ENCODE results near the gene RPS15A. TPM values are rescaled to one million over a fixed set of nuclear protein-coding genes. Genes with fewer than 3 reads are reported as not detected.
"Not testable (repeated sequence)": the region's sequence is repeated elsewhere in the genome, so short reads cannot be mapped to it uniquely, and the experiment has no call there.

Gene RPS15A
- total RNA-seq, 1 donor from 2014 or later: 1,015 TPM

DNA sequence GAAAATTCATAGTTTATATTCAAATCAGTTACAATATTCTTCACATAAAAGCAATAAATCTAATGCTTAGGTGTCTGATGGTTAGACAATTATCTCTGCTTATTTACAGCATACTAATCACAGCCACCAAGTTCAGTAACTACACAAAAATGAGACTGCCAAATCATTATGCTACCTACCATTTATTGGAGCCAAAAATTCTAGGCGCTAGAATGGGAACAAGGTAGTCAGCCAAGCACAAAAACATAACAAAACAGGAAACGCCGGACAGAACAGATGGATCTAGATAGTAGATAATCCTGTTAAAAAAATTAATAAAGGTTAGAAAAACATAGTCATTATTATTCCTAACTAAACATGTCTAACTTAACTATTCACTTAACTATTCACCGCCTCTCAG is 7.6 kb upstream of the RPS15A start:
- no peak for DNase-seq (ENCODE audit: low spot score)

DNA sequence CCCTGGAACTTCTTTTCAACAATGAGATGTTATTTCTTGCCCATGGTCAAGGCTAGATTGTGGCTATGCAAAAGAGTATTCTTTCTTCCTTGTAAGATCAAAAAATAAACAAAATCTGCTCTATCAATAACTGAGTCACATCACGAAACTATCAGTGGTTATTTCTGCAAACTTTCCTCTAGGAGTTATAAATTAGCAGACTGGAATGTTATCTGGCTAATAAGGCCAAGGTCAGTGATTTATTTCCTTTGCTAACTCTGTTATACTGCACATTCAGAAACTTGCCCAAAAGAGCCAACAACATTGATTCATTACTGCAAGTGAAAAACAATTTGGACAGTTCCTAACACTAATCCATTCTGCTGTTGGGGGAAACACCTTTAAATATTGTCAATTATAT is 6.2 kb upstream of the RPS15A start:
- DNase-seq (ENCODE audit: low spot score): no peak

DNA sequence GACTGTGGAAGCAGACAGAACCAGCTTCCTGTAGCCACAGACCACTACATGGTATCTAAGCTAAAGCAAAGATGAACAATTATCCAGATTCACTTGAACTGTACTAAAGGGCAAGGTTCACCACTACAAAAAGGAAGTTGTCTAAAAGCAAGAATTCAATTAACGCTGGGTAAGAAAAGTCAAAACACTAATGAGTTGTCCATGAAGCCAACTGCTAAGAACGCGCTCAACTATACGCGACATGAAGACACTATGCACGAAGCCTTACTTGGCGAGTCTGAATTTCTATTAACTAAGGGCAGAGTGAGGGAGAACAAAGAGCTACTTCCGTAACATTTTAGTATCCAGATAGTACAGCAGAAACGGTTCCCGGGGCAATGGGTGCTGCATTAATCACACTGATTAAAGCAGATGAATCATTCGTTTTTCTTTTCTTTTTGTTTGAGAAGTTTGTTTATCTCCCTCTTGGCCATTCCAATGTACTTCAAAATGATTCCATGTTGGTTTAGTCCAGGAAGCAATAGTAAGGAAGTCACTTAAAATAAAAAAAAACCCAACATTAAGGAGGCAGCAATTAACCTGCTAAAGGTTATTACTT is 2.8 kb upstream of the RPS15A start:
- DNase-seq (ENCODE audit: low spot score): no peak

DNA sequence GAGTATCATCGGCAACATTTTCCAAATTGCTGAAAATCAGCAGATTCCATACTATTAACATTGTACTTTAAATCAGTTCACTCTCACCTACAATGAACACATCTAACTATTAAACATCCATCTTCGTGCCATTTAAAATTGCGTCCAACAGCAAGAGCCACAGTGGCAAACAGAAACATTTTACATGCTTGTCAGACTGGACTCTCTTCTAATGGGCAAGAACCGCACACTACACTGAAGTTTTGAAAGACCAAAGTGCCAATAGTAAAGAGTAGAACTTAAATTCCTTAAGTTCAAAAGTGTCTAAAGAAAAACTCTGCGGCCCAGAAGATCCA is 652 bp downstream of the RPS15A start:
- DNase-seq (ENCODE audit: low spot score): no peak

DNA sequence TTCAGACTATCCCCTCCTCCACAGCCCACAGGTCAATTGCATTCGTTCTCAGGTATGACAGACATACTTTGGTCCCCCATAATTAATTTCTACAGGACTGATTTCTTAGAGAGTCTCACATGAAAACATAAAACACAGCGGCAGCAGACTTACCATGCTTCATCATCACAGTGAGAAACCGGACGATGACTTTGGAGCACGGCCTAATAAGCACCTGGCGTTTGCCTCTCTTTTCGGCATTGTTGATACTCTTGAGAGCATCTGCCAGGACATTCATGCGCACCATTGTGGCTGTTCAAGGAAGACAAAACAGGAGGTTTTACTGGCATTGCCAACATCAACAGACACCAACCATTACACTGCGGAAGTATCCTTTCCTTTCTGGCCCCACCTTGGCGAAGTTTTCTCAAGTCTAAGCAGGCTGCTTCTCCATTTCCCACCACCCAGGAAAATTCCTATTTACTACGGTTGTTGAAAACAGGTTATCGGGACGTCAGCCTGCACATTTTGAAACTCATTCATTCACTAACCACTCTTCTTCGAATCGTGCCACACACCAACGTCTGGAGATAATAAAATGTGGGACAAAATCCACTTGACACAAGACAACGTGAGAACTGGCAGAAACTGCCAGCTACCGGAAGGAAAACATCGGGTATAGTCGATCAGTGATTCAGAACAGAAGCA is 1.2 kb downstream of the RPS15A start:
- no peak for DNase-seq (ENCODE audit: low spot score)

DNA sequence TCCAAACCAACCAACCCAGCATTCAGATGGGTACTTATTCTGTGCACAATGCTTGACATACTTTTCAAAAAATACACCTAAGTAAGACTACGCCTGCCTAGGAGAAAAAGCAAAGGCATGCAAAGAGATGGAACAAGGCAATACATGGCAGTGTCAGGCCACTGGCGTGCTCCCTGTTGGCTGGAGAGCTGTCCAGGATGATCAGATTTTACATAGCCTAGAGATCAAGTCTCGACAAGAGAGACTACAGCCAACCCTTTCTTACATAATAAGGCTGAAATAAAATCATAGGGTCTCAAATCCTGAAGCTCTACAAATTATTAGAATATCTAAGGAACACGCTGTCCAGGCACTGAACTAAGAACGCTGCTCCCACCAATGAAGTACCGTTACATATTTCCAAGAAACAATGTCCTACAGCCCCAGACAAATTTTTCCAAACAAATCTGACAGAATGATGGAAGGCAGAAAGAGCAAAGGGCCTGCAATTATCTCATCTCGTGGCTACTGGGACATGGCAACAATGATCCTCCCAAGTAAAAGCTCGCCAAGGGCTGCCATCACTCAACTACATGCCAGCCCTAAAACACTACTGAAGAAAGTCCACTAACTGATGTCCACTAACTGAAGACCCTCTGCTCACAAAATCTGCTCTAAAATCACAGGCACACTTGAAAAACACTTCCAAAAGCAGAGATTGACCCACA is 5.1 kb downstream of the RPS15A start:
- DNase-seq (ENCODE audit: low spot score): no peak

DNA sequence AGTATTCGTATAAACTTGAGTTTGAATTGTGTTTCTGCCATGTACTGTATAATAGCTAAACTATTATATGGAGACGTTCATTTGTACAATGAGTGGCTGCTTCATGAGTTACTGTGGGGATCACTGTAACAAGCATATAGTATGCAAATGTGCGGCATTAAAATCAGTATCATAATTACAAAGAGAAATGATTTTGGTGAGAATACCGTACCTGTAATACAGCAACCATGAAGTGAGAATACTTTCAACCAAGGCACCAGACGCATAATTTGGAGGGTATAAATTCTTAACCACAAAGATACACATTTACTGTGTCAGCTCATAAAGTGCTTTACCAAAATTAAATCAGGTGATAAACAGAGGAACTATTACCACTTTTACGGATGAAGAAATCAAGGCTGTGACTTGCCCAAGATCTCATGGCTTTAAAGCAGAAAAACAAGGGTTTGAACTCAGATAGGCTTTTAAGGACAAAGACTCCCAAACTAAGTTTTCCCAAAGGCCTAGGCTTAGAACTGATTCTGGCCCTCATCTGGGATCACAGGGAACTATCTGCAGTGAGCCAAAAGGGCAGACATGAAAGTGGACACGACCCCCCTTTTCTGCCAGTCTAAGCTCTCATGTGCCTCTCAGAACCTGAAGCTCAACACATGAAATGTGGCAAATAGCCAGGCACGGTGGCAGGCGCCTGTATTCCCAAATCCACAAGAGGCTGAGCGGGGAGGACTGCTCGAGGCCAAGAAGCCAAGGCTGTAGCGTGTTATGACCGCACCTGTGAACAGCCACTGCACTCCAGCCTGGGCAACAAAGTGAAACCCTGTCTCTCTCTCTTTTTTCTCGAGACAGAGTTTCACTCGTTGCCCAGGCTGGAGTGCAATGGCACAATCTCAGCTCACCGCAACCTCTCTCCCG is 6.4 kb downstream of the RPS15A start:
- DNase-seq (ENCODE audit: low spot score): no peak

DNA sequence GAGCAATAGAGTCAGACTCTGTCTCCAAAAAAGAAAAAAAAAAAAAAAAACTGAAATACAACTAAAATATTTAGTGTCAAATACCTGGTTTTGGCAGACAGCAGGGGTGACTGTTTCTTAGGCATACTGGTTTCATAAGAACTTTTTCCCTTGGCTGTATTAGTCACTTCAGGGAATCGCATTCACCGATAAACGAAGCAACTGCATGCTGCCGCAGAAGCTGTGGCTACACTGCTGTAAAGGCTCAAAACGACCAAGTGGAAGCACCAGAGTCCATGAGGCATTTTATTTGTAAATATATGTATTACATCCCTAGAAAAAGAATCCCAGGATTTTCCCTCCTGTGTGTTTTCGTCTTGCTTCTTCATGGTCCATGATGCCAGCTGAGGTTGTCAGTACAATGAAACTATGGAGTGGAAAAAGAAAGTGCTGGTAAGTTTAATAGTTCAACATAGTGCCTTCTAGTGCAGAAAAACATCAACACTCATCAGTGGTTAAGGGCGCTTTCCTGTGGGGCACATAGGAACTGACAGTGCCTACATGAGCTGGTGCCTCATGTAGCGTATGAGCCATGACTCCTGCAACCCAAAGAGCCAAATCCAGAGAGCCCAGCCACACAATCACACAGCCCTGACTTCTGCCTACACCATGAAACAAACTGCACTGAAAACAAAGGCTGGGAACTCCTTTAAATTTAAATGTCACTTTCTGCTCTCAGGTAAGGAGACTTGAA is 7.3 kb downstream of the RPS15A start:
- DNase-seq (ENCODE audit: low spot score): no peak

DNA sequence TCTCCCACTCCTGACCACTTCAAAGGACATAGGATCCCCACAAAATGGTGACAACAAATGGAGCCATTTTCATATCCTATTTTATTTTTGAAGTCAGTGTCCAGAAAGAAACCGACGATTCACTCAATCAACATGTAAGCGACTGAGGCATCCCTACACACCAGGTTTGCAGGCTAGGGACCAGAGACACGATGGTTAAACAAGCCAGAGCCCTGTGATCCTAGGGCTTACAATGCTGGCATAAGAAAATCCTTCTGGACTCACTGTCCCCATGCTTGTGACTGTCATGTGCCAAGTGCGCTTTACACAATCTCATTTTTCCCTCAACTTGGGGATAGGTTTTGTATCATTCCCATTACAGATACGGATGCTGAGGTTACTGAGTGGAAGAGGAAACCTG is 8.9 kb downstream of the RPS15A start:
- not testable (repeated sequence) for DNase-seq (ENCODE audit: low spot score)

DNA sequence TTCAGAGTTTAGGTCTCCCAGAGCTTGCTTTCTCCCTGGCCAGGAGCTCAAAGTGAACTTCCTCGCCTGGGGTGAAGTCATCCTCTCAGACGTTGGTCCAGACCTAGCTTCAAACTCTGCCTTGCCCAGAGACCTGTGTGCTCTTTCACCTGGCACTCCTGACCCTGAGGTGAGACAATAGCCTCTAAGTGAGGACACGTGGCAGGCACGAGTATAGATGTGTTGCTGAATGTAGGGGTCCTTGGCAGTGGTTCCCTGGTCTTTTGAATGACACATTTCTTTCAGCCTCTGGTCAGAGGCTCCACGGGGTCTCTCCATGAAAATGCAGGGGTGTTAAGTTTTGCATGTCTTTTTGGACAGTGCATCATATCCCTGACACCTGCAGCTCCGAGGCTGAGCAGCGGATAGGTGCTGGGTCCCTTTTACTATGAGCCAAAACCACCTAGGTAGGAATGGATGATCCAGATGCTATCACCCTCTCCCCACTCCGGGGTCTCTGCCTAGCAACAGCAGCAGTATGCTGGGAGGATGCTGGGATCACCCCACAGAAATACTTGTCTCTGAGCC is 9.6 kb downstream of the RPS15A start:
- not testable (repeated sequence) for DNase-seq (ENCODE audit: low spot score)

DNA sequence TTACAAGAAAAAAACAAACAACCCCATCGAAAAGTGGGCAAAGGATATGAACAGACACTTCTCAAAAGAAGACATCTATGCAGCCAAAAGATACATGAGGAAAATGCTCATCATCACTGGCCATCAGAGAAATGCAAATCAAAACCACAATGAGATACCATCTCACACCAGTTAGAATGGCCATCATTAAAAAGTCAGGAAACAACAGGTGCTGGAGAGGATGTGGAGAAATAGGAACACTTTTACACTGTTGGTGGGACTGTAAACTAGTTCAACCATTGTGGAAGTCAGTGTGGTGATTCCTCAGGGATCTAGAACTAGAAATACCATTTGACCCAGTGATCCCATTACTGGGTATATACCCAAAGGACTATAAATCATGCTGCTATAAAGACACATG is 12.5 kb downstream of the RPS15A start:
- not testable (repeated sequence) for DNase-seq (ENCODE audit: low spot score)

DNA sequence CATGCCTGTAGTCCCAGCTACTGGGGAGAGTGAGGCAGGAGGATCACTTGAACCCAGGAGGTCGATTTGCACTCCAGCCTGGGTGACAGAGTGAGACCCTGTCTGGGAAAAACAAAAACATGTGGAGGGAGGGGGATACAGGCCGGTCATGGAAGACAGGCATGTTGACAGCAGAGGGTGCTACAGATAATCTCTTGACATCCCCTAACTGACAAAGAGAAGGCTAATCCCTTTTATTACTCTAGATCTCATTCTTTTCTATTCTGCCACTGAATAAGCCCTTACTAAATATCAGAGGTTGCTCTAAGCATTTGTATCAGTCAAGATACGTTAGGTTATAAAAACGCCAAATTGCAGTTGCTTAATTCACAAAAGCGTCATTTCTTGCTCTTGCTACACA is 13.8 kb downstream of the RPS15A start:
- not testable (repeated sequence) for DNase-seq (ENCODE audit: low spot score)

DNA sequence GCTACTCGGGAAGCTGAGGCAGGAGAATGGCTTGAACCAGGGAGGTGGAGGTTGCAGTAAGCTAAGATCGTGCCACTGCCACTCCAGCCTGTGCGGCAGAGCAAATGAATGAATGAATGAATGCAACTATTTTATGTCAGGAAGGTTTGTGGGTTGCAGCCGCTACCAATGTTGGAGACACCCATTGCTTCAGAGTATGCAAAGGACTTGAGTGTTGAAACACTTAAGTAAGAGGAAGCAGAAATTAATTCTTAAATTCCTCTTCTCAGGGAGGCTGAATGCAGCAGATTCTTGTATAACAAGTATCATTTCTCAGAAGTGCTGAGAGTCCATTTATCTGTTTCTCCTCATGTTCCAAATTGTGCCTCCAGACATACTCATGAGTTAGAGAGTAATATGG is 15.5 kb downstream of the RPS15A start:
- DNase-seq (ENCODE audit: low spot score): not testable (repeated sequence)

DNA sequence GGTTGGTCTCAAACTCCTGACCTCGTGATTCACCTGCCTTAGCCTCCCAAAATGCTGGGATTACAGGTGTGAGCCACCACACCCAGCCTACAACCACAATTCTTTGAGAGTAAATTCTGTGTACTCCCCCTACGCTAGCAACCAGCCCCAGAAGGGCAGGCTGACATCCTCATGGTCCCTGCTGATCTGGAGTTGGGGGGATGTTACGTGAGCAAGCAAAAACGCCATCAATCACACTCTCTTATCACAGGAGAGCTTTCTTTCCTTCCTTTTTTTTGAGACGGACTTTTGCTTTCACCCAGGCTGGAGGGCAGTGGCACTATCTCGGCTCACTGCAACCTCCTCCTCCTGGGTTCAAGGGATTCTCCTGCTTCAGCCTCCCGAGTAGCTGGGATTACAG is 18.0 kb downstream of the RPS15A start:
- not testable (repeated sequence) for DNase-seq (ENCODE audit: low spot score)

DNA sequence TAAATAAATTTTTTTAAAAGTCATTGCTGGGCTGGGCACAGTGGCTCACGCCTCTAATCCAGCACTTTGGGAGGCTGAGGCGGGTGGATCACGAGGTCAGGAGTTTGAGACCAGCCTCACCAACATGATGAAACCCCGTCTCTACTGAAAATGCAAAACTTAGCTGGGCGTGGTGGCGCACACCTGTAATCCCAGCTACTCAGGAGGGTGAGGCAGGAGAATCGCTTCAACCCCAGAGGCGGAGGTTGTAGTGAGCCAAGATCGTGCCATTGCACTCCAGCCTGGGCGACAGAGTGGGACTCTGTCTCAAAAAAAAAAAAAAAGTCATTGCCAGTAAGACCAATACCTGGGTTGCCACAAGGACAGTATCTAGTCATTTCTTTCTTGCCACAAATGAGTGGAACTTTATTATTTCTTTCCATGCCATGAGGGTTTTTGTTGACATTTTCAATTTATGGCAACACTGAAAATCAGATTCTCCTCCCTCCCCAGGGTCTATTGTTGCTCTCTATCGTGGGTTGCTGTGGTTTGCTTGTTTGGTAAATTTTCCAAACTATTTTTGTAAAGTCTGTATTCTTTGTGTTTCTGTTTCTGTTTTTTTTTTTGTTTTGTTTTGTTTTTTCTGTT is 19.7 kb downstream of the RPS15A start:
- DNase-seq (ENCODE audit: low spot score): not testable (repeated sequence)

DNA sequence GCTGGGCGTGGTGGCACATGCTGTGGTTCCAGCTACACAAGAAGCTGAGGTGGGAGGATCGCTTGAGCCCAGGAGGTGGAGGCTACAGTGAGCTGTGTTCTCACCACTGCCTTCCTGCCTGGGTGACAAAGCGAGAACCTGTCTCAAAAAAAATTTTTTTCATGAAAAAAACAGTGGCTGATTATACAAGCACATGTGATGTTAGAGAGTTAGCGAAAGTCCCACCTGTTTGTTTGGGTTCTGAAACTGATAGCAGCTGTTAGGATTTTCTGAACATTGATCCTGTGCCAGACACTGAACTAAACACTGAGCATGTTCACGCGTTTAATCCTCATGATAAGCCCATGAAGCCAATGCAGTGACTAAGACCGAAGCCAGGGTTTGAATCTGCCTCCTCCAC is 22.9 kb downstream of the RPS15A start:
- DNase-seq (ENCODE audit: low spot score): not testable (repeated sequence)

DNA sequence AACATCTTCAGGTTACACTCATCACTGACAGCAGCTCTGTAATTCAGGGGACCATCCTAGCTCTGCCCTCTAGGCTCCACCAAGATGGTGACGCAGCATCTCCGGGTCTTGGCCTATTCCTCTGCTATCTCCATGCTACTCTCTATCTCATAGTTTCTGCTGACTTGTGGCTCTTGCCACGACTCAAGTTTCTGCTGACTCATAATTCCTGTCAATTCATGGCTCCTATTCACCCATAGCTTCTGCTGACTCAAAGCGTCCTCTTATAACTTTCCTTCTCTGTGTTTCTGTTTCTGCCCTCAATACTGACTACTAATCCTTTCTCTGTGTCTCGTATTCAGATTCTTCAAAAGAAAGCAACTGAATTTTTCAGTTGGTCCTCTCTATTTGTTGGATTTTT is 27.4 kb downstream of the RPS15A start:
- DNase-seq (ENCODE audit: low spot score): not testable (repeated sequence)

DNA sequence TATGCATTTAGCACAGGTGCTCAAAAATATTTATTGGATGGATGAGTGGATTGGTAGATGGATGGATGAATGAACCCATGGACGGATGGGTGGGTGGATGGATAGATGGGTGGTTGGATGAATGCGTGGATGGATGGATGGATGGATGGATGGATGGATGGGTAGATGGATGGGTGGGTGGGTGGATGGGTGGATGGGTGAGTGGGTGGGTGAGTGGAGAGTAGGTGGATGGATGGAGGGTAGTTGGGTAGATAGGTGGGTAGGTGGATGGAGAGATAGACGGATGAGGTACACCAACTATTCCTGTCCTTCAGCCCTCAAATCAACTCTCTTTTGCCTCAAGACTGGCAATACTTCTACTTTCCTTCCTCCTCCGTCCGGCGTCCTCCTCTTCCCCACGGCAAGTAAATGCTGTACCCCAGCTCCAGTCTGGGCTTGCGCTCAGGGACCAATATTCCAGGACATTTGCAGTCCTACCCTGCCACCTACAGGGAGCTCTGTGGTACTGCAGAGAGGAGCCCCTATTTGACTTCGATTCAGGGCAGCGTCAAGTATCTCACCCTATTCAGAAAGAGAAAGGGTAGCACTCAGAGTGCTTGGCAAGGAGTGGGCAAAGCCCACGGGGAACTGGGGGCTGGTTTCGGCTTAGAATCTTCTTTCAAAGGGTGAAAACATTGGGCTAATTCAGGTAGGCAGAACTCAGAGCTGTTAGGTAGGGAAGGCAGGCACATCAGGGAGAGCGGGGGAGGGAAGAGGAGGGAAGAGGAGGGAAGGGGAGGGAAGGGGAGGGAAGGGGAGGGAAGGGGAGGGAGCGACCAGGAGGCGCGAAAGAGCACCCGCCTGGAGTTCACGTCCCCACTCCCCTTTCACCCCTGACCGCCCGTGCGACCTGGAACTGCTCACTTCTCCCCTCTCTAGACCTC is 30.3 kb downstream of the RPS15A start:
- not testable (repeated sequence) for DNase-seq (ENCODE audit: low spot score)

DNA sequence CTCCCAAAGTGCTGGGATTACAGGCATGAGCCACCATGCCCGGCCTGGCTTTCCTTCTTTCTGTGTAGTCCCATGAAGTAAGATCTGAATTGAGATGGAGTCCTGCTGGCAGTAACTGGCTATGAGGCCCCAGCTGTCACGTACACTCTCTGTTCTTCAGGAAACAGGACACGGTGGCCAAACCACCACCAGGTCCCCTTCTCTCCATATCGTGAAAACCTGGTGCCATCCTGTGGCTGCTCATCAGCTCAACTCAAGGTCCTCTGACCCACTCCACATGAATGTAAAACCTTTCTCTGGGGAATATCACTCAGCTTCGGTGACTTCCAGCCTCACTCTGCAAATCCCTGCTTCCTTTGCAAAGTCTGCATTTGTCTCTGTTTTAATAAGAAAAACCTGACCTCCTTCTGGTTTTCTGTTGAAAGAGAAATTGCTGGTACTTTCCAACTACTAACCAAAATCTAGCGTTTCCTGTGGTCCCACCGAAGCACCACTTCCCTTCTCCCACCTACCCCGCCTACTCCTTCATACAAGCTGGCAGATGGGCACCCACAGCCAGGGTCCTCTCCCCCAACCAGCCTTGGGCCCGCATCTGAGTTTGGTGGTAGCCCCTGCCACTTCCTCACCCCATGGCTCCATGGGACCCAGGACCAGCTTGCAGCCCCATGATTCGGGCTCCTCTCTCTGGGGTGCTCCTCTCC is 32.0 kb downstream of the RPS15A start:
- DNase-seq (ENCODE audit: low spot score): not testable (repeated sequence)

All from umbilical cord (tissue), 2 donors.